HG03066 (cell line): ENCODE measurements around the gene THBD.

Source experiments
- ATAC-seq: cut with Tn5 transposase; IDR thresholded peaks from one replicate; pipeline ENCODE4 v1.9.1; 2021; ENCODE audit warnings: low read depth; ENCODE audit not compliant: unreplicated experiment

Gene THBD

GRCh38 chr20:23018941-23019340, 30.5 kb downstream of the THBD start:
- ATAC-seq: no peak

- ATAC-seq: no peak
These were observed 31.0 kb downstream of the THBD start for GRCh38 chr20:23018432-23018831.

GRCh38 chr20:23017516-23017915, 32.0 kb downstream of the THBD start:
- ATAC-seq: no peak

GRCh38 chr20:23013429-23013828, 36.0 kb downstream of the THBD start:
- no peak for ATAC-seq

GRCh38 chr20:23011008-23011721, 38.3 kb downstream of the THBD start:
- ATAC-seq: no peak

GRCh38 chr20:23010096-23010495, 39.4 kb downstream of the THBD start:
- no peak for ATAC-seq

GRCh38 chr20:23009636-23010035, 39.8 kb downstream of the THBD start:
- no peak for ATAC-seq

- ATAC-seq: no peak
These were observed 40.8 kb downstream of the THBD start for GRCh38 chr20:23008667-23009066.

GRCh38 chr20:23007886-23008655, 41.4 kb downstream of the THBD start:
- ATAC-seq: no peak

- ATAC-seq: no peak
These were observed 42.0 kb downstream of the THBD start for GRCh38 chr20:23007462-23007861.

GRCh38 chr20:23005776-23006175, 43.7 kb downstream of the THBD start:
- no peak for ATAC-seq

- ATAC-seq: no peak
These were observed 45.5 kb downstream of the THBD start for GRCh38 chr20:23003881-23004460.

- ATAC-seq: no peak
These were observed 46.3 kb downstream of the THBD start for GRCh38 chr20:23003077-23003635.

GRCh38 chr20:23002276-23002675, 47.2 kb downstream of the THBD start:
- no peak for ATAC-seq

- no peak for ATAC-seq
These were observed 49.1 kb downstream of the THBD start for GRCh38 chr20:23000232-23000947.

GRCh38 chr20:22999756-23000155, 49.7 kb downstream of the THBD start:
- ATAC-seq: no peak

- ATAC-seq: no peak
These were observed 51.0 kb downstream of the THBD start for GRCh38 chr20:22998476-22998875.

- ATAC-seq: no peak
These were observed 53.5 kb downstream of the THBD start for GRCh38 chr20:22995923-22996322.
